Bronchial epithelial cell (primary cell): ENCODE results near the gene ZDHHC6. TPM values are rescaled to one million over a fixed set of nuclear protein-coding genes. Genes with fewer than 3 reads are reported as not detected.
A peak's percentile ranks its signal among the peaks of the same experiment; 100 is the strongest.

Experiments
- DNase-seq: peaks from one replicate; pipeline ENCODE4 v3.0.0-alpha.2; 2010; ENCODE audit warnings: low read depth
- FAIRE-seq: peaks from 2 replicates; lab custom pipeline; 2011; peaks lifted over from hg19 to GRCh38; lab: Jason Lieb, UNC
- H3K27me3 ChIP-seq: 2 replicates; pipeline ENCODE4 v1.5.1; 2011; ENCODE audit warnings: low read length; ENCODE audit not compliant: control insufficient read depth, insufficient read depth
- H3K36me3 ChIP-seq: 2 replicates; pipeline ENCODE4 v1.5.1; 2011; ENCODE audit warnings: low read length; ENCODE audit not compliant: control insufficient read depth, insufficient read depth
- H3K4me3 ChIP-seq: 2 replicates; pipeline ENCODE4 v1.5.1; 2011; ENCODE audit warnings: mild to moderate bottlenecking, low read depth, low read length, control low read depth
- total RNA-seq: library from RNA; depleted of rRNA; stranded (reverse); fragments of >200 nt; gene quantifications from 2 replicates; pipeline ENCODE4 v1.2.1, GENCODE V29; 2014
- TF ChIP-seq, protein P1 (sequence below): IDR thresholded peaks from 2 replicates; pipeline ENCODE4 v1.5.1; 2011; ENCODE audit warnings: mild to moderate bottlenecking, moderate library complexity, low read length, control low read depth, inconsistent platforms; ENCODE audit not compliant: insufficient read depth, severe bottlenecking

ZDHHC6 gene
- total RNA-seq, 1 donor from 2014 or later = 23.4 TPM

DNA sequence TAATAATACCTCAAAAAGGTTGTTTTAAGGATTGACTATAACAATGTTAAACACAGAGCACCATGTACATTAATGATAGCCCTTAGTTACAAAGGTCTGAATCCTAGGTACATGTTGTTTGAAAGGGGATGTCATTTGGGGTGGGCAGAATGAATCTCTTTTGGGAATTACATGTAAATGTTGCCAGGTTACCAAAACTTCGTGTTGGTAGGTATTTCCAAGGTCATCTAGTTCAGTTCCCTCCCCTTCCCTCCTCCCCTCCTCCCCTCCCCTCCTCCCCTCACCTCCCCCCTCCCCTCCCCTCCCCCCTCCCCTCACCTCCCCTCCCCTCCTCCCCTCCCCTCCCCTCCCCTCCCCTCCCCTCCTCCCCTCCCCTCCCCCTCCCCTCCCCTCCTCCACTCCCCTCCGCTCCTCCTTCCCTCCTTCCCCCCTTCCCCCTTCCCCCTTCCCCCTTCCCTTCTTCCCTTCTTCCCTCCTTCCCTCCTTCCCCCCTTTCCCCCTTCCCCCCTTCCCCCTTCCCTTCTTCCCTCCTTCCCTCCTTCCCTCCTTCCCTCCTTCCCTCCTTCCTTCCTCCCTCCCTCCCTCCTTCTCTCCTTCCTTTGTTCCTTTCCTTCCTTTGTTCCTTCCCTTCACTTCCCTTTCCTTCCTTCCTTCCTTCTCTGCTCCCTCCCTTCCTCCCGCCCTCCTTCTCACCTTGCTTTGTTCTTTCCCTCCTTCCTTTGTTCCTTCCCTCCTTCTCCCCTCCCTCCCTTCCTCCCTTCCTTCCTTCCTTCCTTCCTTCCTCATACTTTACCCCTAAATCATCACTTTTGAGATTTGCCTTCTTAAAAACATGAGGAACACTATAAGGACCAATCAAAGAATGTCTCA is 8.4 kb upstream of the ZDHHC6 start:
- Histone ChIP-seq H3K4me3 (no peak overlapping the region), H3K27me3 (no peaks in the 10 kb centered on the region), H3K36me3 (no peaks in the 10 kb centered on the region)
- DNase-seq (no peak), FAIRE-seq (no peak)
- TF ChIP-seq, protein P1, sequence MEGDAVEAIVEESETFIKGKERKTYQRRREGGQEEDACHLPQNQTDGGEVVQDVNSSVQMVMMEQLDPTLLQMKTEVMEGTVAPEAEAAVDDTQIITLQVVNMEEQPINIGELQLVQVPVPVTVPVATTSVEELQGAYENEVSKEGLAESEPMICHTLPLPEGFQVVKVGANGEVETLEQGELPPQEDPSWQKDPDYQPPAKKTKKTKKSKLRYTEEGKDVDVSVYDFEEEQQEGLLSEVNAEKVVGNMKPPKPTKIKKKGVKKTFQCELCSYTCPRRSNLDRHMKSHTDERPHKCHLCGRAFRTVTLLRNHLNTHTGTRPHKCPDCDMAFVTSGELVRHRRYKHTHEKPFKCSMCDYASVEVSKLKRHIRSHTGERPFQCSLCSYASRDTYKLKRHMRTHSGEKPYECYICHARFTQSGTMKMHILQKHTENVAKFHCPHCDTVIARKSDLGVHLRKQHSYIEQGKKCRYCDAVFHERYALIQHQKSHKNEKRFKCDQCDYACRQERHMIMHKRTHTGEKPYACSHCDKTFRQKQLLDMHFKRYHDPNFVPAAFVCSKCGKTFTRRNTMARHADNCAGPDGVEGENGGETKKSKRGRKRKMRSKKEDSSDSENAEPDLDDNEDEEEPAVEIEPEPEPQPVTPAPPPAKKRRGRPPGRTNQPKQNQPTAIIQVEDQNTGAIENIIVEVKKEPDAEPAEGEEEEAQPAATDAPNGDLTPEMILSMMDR = no peak

DNA sequence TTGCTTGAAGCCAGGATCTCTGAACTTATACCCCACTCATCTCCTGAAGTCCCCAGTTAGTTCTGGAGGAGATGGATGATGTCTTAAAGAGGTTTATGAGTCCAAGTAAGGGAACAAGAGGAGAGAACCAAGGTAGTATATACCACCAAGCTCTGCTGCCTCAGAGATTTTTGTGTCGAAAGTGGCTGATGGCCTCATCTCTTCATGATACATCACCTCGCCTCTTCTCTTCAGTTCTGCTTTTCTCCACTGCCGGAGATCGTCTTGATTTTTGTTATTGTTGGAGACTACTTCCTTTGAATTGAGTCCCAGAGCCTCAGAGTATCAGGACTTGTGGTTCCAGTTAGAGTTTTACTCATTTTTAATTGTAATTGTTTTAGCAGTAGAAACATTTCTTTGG is 2.2 kb upstream of the ZDHHC6 start:
- no peak for FAIRE-seq

DNA sequence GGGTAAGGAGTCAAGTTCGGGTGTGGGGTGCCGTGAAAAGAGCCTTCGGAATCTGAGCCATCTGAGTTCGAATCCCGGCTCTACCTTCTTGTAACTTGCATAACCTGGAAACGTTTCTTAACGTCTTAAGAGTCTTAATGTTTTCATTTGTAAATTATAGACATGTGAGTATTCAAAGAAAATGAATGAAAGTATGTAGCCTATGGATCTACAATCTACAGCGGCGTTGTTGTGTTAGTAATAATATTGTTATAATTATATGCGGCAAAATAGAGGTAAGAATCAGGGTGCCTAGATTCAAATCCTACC is 860 bp upstream of the ZDHHC6 start:
- H3K27me3 ChIP-seq = no peaks in the 10 kb centered on the region
- peak overlapping the region; percentile 97 for H3K4me3 ChIP-seq
- DNase-seq (no peak), FAIRE-seq (no peak)
- TF ChIP-seq, protein P1 = no peak
- H3K36me3 ChIP-seq = peaks cover 4% of the 10 kb centered on the region

More for the DNA sequence above, 2.2 kb upstream of the ZDHHC6 start:
- H3K4me3 ChIP-seq = no peak overlapping the region
- TF ChIP-seq, protein P1 = no peak
- no peak for DNase-seq
- peaks cover 4% of the 10 kb centered on the region for H3K36me3 ChIP-seq
- H3K27me3 ChIP-seq = no peaks in the 10 kb centered on the region

DNA sequence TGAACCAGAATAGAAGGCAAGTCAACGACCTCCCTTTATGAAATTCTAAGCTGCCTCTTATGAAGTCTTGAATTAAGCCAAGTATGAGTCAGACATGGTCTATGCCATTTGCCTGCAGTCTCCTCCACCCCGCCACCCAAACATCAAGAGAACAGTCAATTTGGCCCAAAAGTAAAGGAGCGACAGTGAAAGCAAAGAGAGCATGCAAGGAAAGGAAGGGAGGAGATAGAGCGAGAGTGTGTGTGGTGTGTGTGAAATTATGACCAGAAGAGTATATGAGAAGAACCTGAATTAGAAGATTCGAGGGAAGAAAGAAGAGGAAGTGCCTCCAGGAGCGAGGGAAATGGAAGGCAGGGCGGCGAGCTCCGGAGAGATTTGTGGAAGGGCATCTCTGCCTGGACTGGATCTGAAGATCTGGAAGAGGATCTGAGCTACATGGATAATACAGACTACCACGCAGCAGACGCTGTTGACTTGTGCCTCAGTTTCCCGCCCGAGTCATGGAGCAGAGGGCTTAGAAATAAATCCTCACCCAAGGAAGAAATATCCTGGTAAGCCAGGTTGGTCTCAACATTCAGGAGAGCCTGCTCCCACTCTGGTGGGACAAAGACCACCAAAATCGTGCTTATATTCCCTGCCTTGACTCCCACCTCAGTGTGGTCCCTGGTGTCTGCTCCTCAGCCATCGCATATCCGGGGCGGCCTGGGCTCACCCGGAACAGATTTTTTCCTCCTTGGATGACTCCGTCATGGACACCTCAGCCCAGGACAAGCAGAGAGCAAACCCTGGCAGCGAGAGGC is 459 bp downstream of the ZDHHC6 start:
- Histone ChIP-seq H3K36me3 (peaks cover 4% of the 10 kb centered on the region), H3K27me3 (no peaks in the 10 kb centered on the region), H3K4me3 (peak overlapping the region; percentile 97)
- peak; percentile 44 for DNase-seq
- TF ChIP-seq, protein P1 = no peak
- no peak for FAIRE-seq

DNA sequence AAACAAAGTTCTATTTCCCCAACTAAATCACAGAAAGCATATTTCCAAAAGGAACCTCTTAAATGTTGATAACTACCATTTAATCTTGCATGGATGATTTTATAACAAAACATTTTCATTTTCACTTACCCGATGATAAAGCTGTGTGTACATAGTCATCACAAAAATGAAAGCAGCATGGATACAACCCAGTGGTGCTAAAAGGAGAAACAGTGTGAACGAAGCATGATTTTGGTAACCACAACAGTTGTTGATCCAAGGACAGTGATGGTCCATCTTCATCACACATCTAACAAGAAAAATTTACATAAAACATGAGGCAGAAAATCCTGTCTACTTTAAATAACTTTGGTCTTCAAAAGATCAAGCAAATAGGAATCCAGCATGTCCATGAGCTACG is 4.7 kb downstream of the ZDHHC6 start:
- TF ChIP-seq, protein P1 = no peak
- no peak for FAIRE-seq
- no peaks in the 10 kb centered on the region for H3K27me3 ChIP-seq
- H3K36me3 ChIP-seq = peaks cover 12% of the 10 kb centered on the region
- DNase-seq = no peak
- no peak overlapping the region for H3K4me3 ChIP-seq
